Activated gamma-delta T cell treated with anti-CD3 and anti-CD28 coated beads, Interleukin-2, amount 50 U/mL, for 16 hours (primary cell): ENCODE results near the gene NUP85.
"Not testable (repeated sequence)": the region's sequence is repeated elsewhere in the genome, so short reads cannot be mapped to it uniquely, and the experiment has no call there.

Experiments used
- DNase-seq: peaks from one replicate; pipeline ENCODE4 v3.0.0-alpha.2; 2020; ENCODE audit warnings: low read depth

Gene NUP85

DNA sequence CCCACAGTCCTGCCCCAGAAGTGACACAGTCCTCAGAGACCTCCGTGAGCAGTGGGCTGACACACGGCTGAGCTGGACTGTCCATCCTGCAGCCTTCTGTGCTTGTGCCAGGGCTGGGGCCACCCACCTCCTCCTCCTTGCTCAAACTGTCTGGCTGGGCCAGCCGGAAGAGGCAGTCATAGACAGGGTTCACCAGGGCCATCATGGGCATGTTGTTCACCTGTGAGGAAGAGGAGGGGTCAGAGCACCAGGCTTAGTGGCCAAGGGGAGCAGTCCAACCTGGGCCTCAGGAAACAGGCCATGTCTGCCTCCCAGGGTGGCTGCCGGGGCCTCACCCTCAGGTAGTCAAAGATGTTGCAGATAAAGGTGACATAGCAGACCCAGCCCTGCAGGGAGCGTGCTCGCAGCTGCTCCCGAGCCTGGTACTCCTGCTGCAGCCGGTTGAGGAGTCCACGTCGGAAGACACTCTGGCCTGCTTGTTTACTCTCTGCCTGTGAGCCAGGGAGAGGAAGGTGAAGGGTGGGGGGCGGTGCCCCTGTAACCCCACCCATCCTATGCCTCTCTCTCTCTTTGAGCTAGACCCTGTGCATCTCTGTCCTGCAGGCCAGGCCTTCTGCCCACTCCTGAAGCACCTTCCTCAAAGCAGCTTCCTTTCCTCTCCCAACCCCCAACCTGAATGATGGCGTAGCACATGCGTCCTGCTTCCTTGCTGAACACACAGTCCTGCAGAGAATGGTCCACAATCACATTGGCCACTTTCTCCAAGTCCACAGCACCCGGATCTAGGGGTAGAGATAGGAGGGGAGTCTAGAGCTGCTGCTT, 62.1 kb downstream of the NUP85 start:
- no peak for DNase-seq

DNA sequence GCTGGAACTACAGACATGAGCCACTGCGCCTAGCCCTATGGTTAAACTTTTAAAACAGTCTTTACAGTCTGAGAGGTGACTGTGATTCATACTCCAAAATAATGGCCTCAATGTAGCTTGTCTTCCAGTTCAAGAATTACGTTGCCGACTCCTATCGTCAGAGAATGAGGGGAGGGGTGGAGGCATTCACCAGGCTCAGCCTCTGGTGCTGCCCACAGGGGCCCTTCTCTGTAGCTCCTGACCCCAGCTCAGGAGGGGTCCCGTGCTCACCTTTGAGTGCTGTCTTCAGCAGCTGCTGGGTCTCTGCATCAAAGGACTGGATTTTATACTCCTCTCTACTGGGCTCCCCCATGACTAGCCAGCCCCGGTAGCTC, 64.4 kb downstream of the NUP85 start:
- DNase-seq = no peak

DNA sequence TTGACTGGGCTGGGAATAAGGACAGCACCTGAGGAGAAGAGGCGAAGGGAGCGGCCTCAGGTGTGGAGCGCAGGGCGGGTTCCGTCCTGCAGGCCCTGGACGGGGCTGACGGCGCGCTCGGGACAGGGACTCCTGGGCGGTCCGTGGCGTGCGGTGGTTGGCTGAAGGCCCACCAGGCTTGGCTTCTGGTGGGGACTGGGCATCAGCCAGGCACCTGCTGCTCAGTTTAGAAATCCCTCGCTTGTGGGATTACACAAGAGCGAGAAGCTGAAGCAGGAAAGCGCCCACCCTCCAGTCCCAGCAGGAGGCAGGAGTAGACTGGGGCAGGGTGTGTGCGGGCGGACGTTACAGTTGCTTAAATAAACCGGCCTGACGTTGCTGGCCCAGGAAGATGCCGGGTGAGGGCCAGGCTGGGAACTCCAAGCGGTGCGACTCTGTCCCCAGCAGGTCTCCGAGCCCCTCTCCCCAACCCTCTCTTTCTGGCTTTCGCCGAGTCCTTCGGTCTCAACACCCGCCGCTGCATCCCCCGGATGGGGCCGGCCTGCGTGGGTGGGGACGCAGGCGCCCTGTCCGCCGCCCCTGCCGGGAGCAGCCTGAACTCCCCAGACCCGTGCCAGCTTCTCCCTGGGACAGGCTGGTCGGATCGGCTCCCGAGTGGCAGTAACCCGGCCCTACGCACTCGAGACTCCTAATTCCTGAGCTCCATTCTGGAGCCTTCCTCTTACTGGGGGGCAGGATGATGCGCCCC, 64.9 kb downstream of the NUP85 start:
- peak; percentile 24 for DNase-seq

DNA sequence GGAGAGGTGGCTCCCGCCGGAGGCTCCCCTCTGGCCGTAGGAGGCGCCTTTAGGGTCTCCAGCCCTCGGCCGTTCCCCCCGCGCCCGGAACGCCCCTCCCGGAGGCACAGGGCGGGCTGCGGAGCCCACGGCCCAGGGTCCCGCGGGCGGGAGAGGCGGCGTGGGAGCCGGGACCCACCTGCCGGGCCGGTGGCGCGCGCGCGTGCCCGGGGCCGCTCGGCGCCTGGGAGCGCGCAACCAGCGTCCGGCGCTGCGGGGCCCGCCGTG, 65.4 kb downstream of the NUP85 start, which contains the start of gene MIF4GD:
TSS of gene MIF4GD (minus strand) at position 266 of the 267 bp plus-strand sequence. CDS start 1,036 bp downstream, outside the sequence.
- no peak for DNase-seq

DNA sequence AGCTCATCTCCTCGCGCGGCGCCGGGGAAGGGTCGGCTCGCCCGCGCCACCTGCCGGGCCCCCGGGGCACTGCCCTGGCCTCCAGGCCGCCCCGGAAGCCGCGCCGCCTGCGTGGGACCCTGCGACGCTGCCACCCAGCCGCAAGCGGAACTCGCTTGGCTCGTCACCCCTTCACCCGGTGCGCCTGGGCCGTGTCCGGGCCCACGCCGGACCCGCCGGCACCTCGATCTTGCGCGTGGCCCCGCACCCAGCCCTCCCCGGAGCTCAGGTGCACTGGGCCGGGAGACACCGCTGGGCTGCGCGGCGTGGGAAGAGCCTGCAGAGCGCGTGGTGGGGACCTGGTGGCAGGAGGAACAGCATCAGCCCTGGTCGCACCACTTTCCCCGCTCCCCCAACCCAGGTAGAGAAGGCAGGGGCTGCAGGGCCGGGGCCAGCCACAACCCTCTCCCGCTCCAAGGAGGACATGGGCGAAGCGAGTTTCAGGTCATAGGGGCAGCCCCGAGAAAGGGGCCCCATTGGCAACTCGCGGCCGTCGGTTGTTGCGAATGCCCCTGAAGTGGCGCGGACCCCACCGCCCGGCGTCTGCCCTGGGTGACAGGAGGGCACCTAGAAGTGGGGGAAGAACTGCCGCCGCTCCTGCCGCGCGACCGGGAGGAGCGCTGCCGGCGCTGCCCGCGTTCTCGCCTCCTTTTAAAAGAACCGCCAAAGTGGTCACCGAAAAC, 65.9 kb downstream of the NUP85 start:
- peak; percentile 78 for DNase-seq

GRCh38 chr17:75271955-75272847, 66.7 kb downstream of the NUP85 start:
- no peak for DNase-seq

DNA sequence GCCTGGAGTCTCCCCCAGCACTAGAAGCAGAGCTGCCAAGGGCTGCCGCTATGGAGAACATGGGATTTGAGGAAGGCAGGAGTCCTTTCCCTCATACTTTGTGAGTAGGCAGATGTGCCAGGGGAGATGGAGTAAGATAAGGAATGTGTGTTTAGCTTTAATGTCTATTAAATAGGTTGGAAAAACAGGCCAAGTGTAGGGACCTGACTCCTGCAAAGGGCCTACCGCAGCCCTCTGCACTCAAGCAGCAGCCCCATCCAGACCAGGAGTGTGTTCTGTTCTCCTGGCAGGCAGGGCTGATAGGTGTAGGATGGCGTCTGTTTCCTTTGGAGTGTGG, 67.3 kb downstream of the NUP85 start:
- DNase-seq = no peak

DNA sequence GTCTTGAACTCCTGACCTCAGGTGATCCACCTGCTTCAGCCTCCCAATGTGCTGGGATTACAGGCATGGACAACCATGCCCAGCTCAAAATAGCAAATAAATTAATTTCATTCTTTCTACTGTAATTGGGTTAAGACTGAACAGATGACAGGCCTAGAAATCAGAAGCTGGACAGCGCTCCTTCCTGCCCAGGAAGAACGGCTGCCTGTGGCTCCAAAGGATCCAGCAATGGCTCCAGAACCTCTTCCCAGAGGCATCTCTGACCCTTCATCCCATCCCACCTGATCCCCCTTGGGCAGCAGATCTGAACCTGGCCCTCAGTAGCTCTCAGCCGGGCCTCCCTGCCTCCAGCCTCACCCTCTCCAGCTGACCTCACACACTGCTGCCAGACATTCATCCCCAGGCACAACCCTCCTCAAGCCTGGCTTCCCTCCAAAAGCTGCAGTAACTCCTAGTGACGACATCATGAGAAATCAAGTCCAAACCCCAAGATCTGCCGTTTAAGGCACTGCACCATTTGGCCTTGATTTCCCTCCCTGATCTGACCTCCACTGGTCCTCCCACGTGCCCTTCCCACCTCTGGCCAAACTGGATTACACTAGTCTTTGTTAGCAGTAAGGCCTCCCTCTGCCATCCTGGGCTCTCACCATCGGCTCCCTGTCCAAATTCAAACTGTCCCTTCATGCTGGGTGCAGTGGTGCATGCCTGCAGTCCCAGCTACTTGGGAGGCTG, 68.7 kb downstream of the NUP85 start:
- no peak for DNase-seq

- no peak for DNase-seq
Observed at GRCh38 chr17:75277664-75278071, 72.2 kb downstream of the NUP85 start.

- not testable (repeated sequence) for DNase-seq
Observed at GRCh38 chr17:75280189-75280588, 74.7 kb downstream of the NUP85 start.

GRCh38 chr17:75285123-75285522, 79.6 kb downstream of the NUP85 start:
- DNase-seq = no peak
